A549 (cell line): ENCODE data around the gene STAT1. TPM values are rescaled to one million over a fixed set of nuclear protein-coding genes. Genes with fewer than 3 reads are reported as not detected.

ENCODE experiments used
- ATAC-seq, 2 experiments: fragments of 200-7000 bp in 1 of 2; fragments of >200 bp in 1 of 2; cut with Nextera tagmentation in 1 of 2; cut with Tn5 transposase in 1 of 2; 3 replicates each; pipeline versions ENCODE4 v1.8.0 to v1.9.1; 2018 to 2020; ENCODE audit warnings: mild to moderate bottlenecking in 1 of 2, moderate library complexity in 1 of 2
- CTCF ChIA-PET: fragments of 300-600 bp; sonication (Branson Sonifier 250); formaldehyde crosslinking; extraction: SDS; loops from one replicate; lab custom pipeline; 2021; ENCODE audit warnings: antibody characterized with exemption, inconsistent platforms; lab: Yijun Ruan, JAX
- POLR2A ChIA-PET: fragments of 350-600 bp; formaldehyde crosslinking; extraction: SDS; loops from one replicate; lab custom pipeline; 2021; ENCODE audit warnings: antibody characterized with exemption, inconsistent platforms; lab: Yijun Ruan, JAX
- DNase-seq, 2 experiments: peaks; one replicate each; pipeline versions ENCODE4 v3.0.0 to v3.0.0-alpha.2; 2011 to 2016; ENCODE audit warnings: low read depth in 1 of 2, low spot score in 1 of 2
- FAIRE-seq: peaks from 2 replicates; lab custom pipeline; 2011; peaks lifted over from hg19 to GRCh38; lab: Jason Lieb, UNC
- H3K27ac ChIP-seq, 2 experiments: fragments of >200 bp; sonication (Bioruptor Twin); formaldehyde crosslinking; 3 replicates each; pipeline ENCODE4 v1.5.1; 2016 to 2017
- H3K4me1 ChIP-seq: fragments of >200 bp; sonication (Bioruptor Twin); formaldehyde crosslinking; 3 replicates; pipeline ENCODE4 v1.6.1; 2016
- H3K4me2 ChIP-seq: fragments of >200 bp; sonication (Bioruptor Twin); formaldehyde crosslinking; 3 replicates; pipeline ENCODE4 v1.6.1; 2016
- H3K4me3 ChIP-seq: fragments of >200 bp; sonication (Bioruptor Twin); formaldehyde crosslinking; 3 replicates; pipeline ENCODE4 v1.5.1; 2016
- H3K9me3 ChIP-seq: fragments of >200 bp; sonication (Bioruptor Twin); formaldehyde crosslinking; 3 replicates; pipeline ENCODE4 v1.6.1; 2016
- CBX2 ChIP-seq: fragments of 200-600 bp; sonication (generic); IDR thresholded peaks from 2 replicates; pipeline ENCODE4 v1.6.1; 2016; ENCODE audit warnings: low read depth, mild to moderate bottlenecking, borderline replicate concordance
- CEBPB ChIP-seq, 2 experiments: fragments of >200 bp in 1 of 2; sonication (Bioruptor Twin) in 1 of 2; formaldehyde crosslinking in 1 of 2; IDR thresholded peaks; 2 replicates each; pipeline ENCODE4 v1.6.1; 2012 to 2016
- CHD2 ChIP-seq: fragments of 150-350 bp; IDR thresholded peaks from 2 replicates; pipeline ENCODE4 v1.6.1; 2014; ENCODE audit warnings: low read length; ENCODE audit not compliant: partially characterized antibody
- CTCF ChIP-seq: fragments of >200 bp; sonication (Bioruptor Twin); formaldehyde crosslinking; IDR thresholded peaks from 3 replicates; pipeline ENCODE4 v1.5.1; 2016
- FOSL2 ChIP-seq, 2 experiments: fragments of 450-650 bp in 1 of 2; fragments of >200 bp in 1 of 2; sonication (Bioruptor Twin) in 1 of 2; formaldehyde crosslinking; IDR thresholded peaks; 2 replicates each; pipeline versions ENCODE4 v1.5.0 to v1.6.1; 2016 to 2020; ENCODE audit warnings: mild to moderate bottlenecking in 1 of 2, moderate library complexity in 1 of 2
- FOXS1 ChIP-seq: fragments of 250-450 bp; sonication (Bioruptor Pico); IDR thresholded peaks from 2 replicates; pipeline ENCODE4 v1.5.0; 2020; ENCODE audit warnings: mild to moderate bottlenecking, moderate library complexity
- GATA3 ChIP-seq: IDR thresholded peaks from 2 replicates; pipeline ENCODE4 v1.6.1; 2012; ENCODE audit warnings: borderline replicate concordance
- HOXB13 ChIP-seq: fragments of 250-450 bp; sonication (Bioruptor Pico); IDR thresholded peaks from 2 replicates; pipeline ENCODE4 v1.5.0; 2020; ENCODE audit warnings: low read depth, mild to moderate bottlenecking, moderate library complexity
- MYC ChIP-seq: IDR thresholded peaks from 2 replicates; pipeline ENCODE4 v1.6.1; 2012; ENCODE audit warnings: mild to moderate bottlenecking, inconsistent platforms, low read length, improper control_type of control experiment, borderline replicate concordance
- PHF8 ChIP-seq: fragments of 200-600 bp; sonication (generic); IDR thresholded peaks from 2 replicates; pipeline ENCODE4 v1.6.1; 2016; ENCODE audit warnings: low read depth, mild to moderate bottlenecking, antibody characterized with exemption, moderate library complexity, borderline replicate concordance
- RAD21 ChIP-seq, 2 experiments: fragments of >200 bp in 1 of 2; sonication (Bioruptor Twin) in 1 of 2; formaldehyde crosslinking in 1 of 2; IDR thresholded peaks in 1 of 2; conservative IDR thresholded peaks in 1 of 2; 2 replicates in 1 of 2; 3 replicates in 1 of 2; pipeline ENCODE4 v1.6.1; 2012 to 2018; ENCODE audit warnings: inconsistent platforms in 1 of 2
- REST ChIP-seq: fragments of 200-600 bp; sonication (generic); IDR thresholded peaks from 2 replicates; pipeline ENCODE4 v1.6.1; 2016; ENCODE audit warnings: antibody characterized with exemption, mild to moderate bottlenecking, moderate library complexity
- RNF2 ChIP-seq: fragments of 200-600 bp; sonication (generic); IDR thresholded peaks from 2 replicates; pipeline ENCODE4 v1.6.1; 2016; ENCODE audit warnings: low read depth, mild to moderate bottlenecking, antibody characterized with exemption, moderate library complexity, borderline replicate concordance
- SMC3 ChIP-seq: fragments of >200 bp; sonication (Bioruptor Twin); formaldehyde crosslinking; IDR thresholded peaks from 3 replicates; pipeline ENCODE4 v1.6.1; 2018; ENCODE audit warnings: inconsistent platforms
- ZFP36 ChIP-seq: fragments of 450-650 bp; IDR thresholded peaks from 2 replicates; pipeline ENCODE4 v1.6.1; 2014; ENCODE audit warnings: borderline replicate concordance; ENCODE audit not compliant: partially characterized antibody
- ZSCAN20 ChIP-seq: fragments of 250-450 bp; sonication (Bioruptor Pico); IDR thresholded peaks from 2 replicates; pipeline ENCODE4 v1.8.0; 2022; ENCODE audit warnings: mild to moderate bottlenecking, moderate library complexity
- WGBS: methylation state at CpG from one replicate; pipeline ENCODE4 v1.1.6; 2017; ENCODE audit errors: missing lambda C conversion rate; 5-methylcytosine and 5-hydroxymethylcytosine counted together
- polyA plus RNA-seq, 4 experiments: library from polyadenylated mRNA; depleted of rRNA in 3 of 4; stranded (reverse); fragments of >200 nt; fragmentation: RNase III in 1 of 4; extraction: RNeasy Plus Mini Kit Qiagen cat#74134 plus additional on column Dnase treatment in 1 of 4; gene quantifications; 2 replicates in 3 of 4; 3 replicates in 1 of 4; pipeline ENCODE4 v1.2.3, GENCODE V29; 2011 to 2017

STAT1 gene
- polyA plus RNA-seq, 2 of the 4 experiments (the other 2 are of a cell fraction): 105 to 182 TPM

GRCh38 chr2:191048073-191048472, 34.1 kb upstream of the STAT1 start (continued):
- no peak for TF ChIP-seq PHF8
- peak; percentile 62; the same call in 1 of the 2 replicates for TF ChIP-seq GATA3
- peak in 1 of 2 experiments; percentile 23; a peak in 1 of 5 replicates for TF ChIP-seq RAD21 (conservative IDR thresholded peaks at IDR 0.05 in 1 of 2, IDR thresholded peaks at IDR 0.05 in 1 of 2)
- TF ChIP-seq CHD2: no peak
- TF ChIP-seq CTCF: no peak
- 0 out of 3 replicates have a peak, but pooled peaks have one; percentile 20 for TF ChIP-seq SMC3
- peak; percentile 84 to 90 for TF ChIP-seq CEBPB (IDR thresholded peaks at IDR 0.05)
- no peak for TF ChIP-seq HOXB13 (CRISPR knock-in tag)

GRCh38 chr2:191045141-191045540, 31.2 kb upstream of the STAT1 start:
- ChIA-PET CTCF (interaction anchor here (1.1 kb wide), 1 partner anchor 15 kb away, joined by 3 read pairs; no protein-coding TSS in a partner anchor), POLR2A (no interaction called here)
- no peak for TF ChIP-seq RNF2
- no peak for TF ChIP-seq CBX2
- TF ChIP-seq ZFP36: no peak
- no peak for TF ChIP-seq MYC
- no peak for TF ChIP-seq REST
- no peak for TF ChIP-seq CHD2
- no peak for TF ChIP-seq ZSCAN20 (CRISPR knock-in tag)
- ATAC-seq (no peak), DNase-seq (no peak), FAIRE-seq (no peak)
- peaks cover 61% of the 10 kb centered on the region for H3K4me1 ChIP-seq
- peak overlapping the region; percentile 92 to 98 for H3K27ac ChIP-seq
- 87% methylated on average over 1 of the region's 1 CpG for WGBS
- H3K9me3 ChIP-seq: peaks cover 28% of the 10 kb centered on the region
- no peak overlapping the region for H3K4me3 ChIP-seq
- no peak overlapping the region for H3K4me2 ChIP-seq

- no peak for TF ChIP-seq FOSL2 (IDR thresholded peaks at IDR 0.05)
- peak; percentile 39 for TF ChIP-seq FOSL2 (CRISPR knock-in tag; IDR thresholded peaks at IDR 0.05)
- no peak for TF ChIP-seq FOXS1 (CRISPR knock-in tag)
- ChIA-PET POLR2A (no interaction called here), CTCF (no interaction called here)
- Histone ChIP-seq H3K4me2 (no peak overlapping the region), H3K27ac (peak overlapping the region in 1 of 2 experiments; percentile 92; a peak in 4 of 6 replicates), H3K4me1 (peaks cover 61% of the 10 kb centered on the region), H3K4me3 (no peak overlapping the region), H3K9me3 (peaks cover 34% of the 10 kb centered on the region)
- ATAC-seq (no peak), DNase-seq (no peak), FAIRE-seq (no peak)
- 81% methylated on average over 3 of the region's 3 CpGs for WGBS
Observed at GRCh38 chr2:191043438-191043837, 29.5 kb upstream of the STAT1 start.
